GM19240 (cell line): ENCODE data around the gene GNAI3.
"Not testable (repeated sequence)": the region's sequence is repeated elsewhere in the genome, so short reads cannot be mapped to it uniquely, and the experiment has no call there.

Experiments
- DNase-seq: peaks from one replicate; pipeline ENCODE4 v3.0.0; 2011; ENCODE audit warnings: low spot score; ENCODE audit not compliant: insufficient read length

The GNAI3 gene

DNA sequence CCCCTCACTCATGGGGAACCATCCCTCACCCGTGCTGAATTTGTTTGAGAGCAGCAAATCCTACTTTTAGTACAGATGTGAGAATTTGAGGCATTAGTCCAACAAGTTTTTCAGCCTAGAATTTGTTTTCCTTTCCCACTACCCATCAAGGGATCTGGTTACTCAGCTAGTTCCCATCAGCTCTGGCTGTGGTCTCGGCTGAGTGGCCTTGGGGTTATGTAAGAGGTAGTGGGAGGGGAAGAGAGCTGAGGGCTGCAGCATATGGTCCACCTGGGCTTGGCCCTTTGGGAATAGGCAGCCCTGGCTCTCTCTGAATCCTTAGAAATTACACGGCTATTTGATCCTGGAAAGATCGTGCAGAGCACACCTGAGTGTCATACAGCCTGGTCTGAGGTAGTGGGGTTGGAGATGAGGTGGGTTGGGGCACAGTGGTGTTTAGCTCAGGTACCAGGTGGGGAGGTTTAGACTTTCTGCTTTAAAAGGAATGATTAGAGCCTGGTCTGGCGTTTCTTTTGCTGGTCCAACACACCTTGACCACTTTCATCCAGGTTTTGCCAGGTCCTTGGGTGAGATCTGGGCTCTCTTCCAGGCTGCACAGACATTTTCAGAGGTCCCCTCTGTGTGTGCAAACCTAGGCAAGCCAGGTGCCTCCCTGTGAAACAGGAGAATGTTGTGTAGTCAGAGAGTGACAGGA is 111.7 kb downstream of the GNAI3 start:
- DNase-seq: no peak

DNA sequence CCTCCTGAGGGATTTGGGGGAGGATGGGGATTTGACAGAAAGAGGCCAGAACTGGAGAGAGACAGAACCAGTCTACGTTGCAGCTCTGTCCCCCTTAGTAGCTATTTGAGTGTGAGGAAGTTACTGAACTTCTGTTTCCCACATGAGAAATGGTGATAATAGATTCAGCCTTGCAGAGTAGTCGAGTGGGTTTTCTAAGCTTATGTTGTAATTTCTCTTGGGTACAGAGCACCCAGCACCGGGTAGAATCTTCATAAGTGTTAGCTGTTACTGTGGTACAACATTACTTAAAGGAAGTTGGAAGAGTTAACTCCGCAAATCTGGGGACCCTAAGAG is 112.2 kb downstream of the GNAI3 start:
- DNase-seq: not testable (repeated sequence)

DNA sequence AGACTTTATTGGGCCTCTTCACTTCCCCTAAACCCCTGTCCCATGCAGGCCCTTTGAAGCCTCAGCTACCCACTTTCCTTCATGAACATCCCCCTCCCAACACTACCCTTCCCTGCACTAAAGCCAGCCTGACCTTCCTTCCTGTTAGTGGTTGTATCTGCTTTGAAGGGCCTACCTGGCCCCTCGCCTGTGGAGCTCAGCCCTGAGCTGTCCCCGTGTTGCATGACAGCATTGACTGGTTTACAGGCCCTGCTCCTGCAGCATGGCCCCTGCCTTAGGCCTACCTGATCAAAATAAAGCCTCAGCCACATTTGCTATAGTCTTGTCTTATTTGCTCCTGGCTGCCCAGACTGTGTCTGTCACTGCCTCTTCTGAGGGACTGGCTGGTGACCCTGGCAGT is 113.0 kb downstream of the GNAI3 start:
- no peak for DNase-seq

DNA sequence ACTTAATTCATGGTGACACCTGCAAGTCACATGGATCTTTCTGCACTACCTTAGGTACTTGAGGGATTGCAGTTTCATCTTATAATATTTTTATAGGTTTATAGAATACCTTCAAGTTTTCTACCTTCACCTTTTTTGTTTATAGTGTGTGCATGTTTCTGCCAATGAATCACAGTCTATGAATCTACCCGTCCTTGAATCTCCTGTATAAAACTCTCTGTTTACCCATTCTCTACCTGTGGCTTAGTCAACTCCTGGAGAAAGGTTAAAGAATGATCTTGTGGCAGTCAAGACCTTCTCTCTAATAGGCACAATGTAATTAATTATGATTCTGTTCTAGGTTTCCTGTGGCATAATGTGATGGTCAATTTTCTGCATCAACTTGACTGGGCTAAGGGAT is 116.3 kb downstream of the GNAI3 start:
- no peak for DNase-seq

DNA sequence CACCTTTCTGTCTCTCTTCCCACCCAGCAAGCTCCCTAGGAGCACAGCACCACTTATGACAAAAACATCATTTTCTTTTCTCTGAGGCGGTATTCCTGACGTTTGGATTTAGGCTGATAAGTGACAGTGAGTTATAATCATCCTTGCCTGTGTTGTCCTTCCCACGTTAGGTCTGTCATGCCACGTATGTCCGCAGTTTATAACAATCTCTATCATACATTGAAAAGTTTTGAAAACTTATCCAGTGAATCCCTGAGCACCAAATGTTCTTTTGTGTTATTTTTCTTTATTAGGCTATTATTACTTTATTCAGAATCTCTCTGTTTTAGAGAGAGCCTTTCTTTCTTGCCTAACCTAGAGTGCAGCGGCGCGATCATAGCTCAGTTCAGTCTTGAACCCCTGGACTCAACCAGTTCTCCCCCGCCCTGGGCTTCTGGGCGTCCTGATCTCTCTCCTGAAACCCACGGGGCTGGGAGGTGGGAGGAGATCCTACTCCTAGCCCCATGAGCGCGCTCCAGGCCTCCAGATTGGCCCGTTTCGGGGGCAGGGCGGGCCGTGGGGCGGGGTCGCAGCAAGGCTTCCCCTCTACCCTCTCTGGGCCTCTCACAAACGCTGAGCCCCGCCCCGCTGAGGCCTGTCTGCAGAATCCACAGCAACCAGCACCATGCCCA is 119.2 kb downstream of the GNAI3 start, which contains the start of gene GSTM2:
Gene GSTM2, plus strand, starts transcription at position 606 of the 671 bp plus-strand sequence. Its CDS starts 59 bp downstream, at position 665.
- DNase-seq: peak; percentile 51
